Astrocyte (in vitro differentiated cells and primary cell): ENCODE results near the gene TANGO6.

Experiments used
- EZH2 ChIP-seq: IDR thresholded peaks from 2 replicates; pipeline ENCODE4 v1.6.1; 2012; ENCODE audit warnings: mild to moderate bottlenecking, low read length, inconsistent platforms; ENCODE audit not compliant: insufficient read depth
- TF ChIP-seq, protein P1 (sequence below): IDR thresholded peaks from 2 replicates; pipeline ENCODE4 v1.5.1; 2011; ENCODE audit warnings: low read depth, mild to moderate bottlenecking, inconsistent platforms, low read length, moderate library complexity; ENCODE audit not compliant: insufficient read depth

DNA sequence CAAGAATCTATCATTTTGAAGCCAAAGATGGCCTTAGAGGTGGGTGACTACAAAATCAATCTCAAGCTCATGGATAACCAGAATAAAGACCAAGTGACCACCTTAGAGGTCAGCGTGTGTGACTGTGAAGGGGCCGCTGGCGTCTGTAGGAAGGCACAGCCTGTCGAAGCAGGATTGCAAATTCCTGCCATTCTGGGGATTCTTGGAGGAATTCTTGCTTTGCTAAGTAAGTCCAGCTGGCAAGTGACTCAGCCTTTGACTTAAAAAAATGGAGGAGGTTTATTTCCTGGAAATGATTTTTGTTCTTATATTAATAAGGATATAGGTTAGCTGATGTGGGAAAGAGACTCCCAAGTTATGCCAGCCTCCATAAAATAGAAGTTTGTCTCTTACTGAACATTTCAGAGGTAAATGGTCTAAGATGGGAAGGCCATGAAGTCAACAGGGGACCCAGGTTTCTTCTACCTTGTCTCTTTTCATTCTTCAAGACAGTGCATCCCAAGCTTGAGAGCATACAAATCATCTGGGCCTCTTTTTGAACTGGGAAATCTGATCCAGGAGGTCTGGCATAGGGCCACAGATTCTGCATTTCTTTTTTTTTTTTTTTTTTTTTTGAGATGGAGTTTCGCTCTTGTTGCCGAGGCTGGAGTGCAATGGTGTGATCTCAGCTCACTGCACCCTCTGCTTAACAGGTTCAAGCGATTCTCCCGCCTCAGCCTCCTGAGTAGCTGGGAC lies 19.8 kb upstream of the TANGO6 start:
- TF ChIP-seq, protein P1, sequence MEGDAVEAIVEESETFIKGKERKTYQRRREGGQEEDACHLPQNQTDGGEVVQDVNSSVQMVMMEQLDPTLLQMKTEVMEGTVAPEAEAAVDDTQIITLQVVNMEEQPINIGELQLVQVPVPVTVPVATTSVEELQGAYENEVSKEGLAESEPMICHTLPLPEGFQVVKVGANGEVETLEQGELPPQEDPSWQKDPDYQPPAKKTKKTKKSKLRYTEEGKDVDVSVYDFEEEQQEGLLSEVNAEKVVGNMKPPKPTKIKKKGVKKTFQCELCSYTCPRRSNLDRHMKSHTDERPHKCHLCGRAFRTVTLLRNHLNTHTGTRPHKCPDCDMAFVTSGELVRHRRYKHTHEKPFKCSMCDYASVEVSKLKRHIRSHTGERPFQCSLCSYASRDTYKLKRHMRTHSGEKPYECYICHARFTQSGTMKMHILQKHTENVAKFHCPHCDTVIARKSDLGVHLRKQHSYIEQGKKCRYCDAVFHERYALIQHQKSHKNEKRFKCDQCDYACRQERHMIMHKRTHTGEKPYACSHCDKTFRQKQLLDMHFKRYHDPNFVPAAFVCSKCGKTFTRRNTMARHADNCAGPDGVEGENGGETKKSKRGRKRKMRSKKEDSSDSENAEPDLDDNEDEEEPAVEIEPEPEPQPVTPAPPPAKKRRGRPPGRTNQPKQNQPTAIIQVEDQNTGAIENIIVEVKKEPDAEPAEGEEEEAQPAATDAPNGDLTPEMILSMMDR = no peak
- no peak for TF ChIP-seq EZH2
